Erythroblast (primary cell): ENCODE measurements around the gene GPR153.

ENCODE experiments used
- GATA1 ChIP-seq: IDR thresholded peaks from 2 replicates; pipeline ENCODE4 v1.6.1; 2011; ENCODE audit warnings: low read depth, mild to moderate bottlenecking, control low read depth, low read length, moderate library complexity
- POLR2A ChIP-seq: IDR thresholded peaks from 2 replicates; pipeline ENCODE4 v1.6.1; 2011; ENCODE audit warnings: mild to moderate bottlenecking, low read length

DNA sequence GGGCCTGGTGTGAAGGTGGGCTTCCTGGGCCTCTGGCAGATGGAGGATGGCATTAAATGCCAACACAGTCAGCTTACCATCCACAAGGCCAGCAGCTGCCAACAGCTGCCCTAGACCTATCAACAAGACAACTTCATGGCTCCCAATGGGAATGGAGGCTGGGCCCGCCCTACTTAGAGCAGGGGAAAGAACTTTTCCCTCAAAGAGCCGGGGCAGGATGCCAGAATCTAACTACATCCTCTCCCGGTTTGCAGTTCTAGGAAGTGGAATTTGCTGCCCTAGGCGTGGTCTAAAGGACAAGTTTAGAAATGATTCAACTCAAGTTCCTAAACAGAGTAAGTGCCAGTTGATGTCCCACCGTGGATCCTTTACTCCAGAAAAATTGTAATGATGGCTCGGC is 38.3 kb downstream of the GPR153 start:
- no peak for TF ChIP-seq POLR2A
- TF ChIP-seq GATA1, result no peak
